Midbrain (tissue), 1 donor: Measurements from ENCODE around the gene IFI27L2.

Experiments used
- DNase-seq: peaks from one replicate; lab custom pipeline; 2025; lab: John Stamatoyannopoulos, UW

The IFI27L2 gene

GRCh38 chr14:94123296-94123695, 6.1 kb downstream of the IFI27L2 start:
- DNase-seq = no peak

- no peak for DNase-seq
These were observed 7.0 kb downstream of the IFI27L2 start for GRCh38 chr14:94122438-94122837.

- no peak for DNase-seq
These were observed 7.9 kb downstream of the IFI27L2 start for GRCh38 chr14:94121485-94121884.

GRCh38 chr14:94120667-94121340, 8.6 kb downstream of the IFI27L2 start:
- DNase-seq = no peak

- DNase-seq = no peak
These were observed 10.3 kb downstream of the IFI27L2 start for GRCh38 chr14:94119071-94119470.

- DNase-seq = no peak
These were observed 11.5 kb downstream of the IFI27L2 start for GRCh38 chr14:94117856-94118255.

- DNase-seq = no peak
These were observed 12.7 kb downstream of the IFI27L2 start for GRCh38 chr14:94116701-94117100.

- no peak for DNase-seq
These were observed 13.8 kb downstream of the IFI27L2 start for GRCh38 chr14:94115631-94116030.

- no peak for DNase-seq
These were observed 14.3 kb downstream of the IFI27L2 start for GRCh38 chr14:94115058-94115591.

- DNase-seq = no peak
These were observed 14.8 kb downstream of the IFI27L2 start for GRCh38 chr14:94114589-94115057.

- no peak for DNase-seq
These were observed 15.4 kb downstream of the IFI27L2 start for GRCh38 chr14:94113908-94114588.

GRCh38 chr14:94113490-94113889, 15.9 kb downstream of the IFI27L2 start:
- no peak for DNase-seq

- no peak for DNase-seq
These were observed 16.3 kb downstream of the IFI27L2 start for GRCh38 chr14:94113073-94113472.

- DNase-seq = no peak
These were observed 16.8 kb downstream of the IFI27L2 start for GRCh38 chr14:94112513-94113063.

GRCh38 chr14:94111276-94112095, 17.9 kb downstream of the IFI27L2 start:
- no peak for DNase-seq

- DNase-seq = no peak
These were observed 18.7 kb downstream of the IFI27L2 start, which contains the start of gene IFI27 for GRCh38 chr14:94110552-94111181. Gene IFI27, plus strand, starts transcription at chr14:94110736.

GRCh38 chr14:94109915-94110250, 19.5 kb downstream of the IFI27L2 start:
- no peak for DNase-seq

- no peak for DNase-seq
These were observed 24.7 kb downstream of the IFI27L2 start for GRCh38 chr14:94104731-94105130.

GRCh38 chr14:94103554-94104150, 25.8 kb downstream of the IFI27L2 start:
- DNase-seq = no peak

- DNase-seq = no peak
These were observed 26.5 kb downstream of the IFI27L2 start for GRCh38 chr14:94102768-94103482.

- no peak for DNase-seq
These were observed 27.7 kb downstream of the IFI27L2 start for GRCh38 chr14:94101748-94102147.
